HG02840 (cell line): ENCODE results near the gene BLOC1S3.

Source experiments
- ATAC-seq: cut with Tn5 transposase; IDR thresholded peaks from one replicate; pipeline ENCODE4 v1.9.1; 2021; ENCODE audit warnings: mild to moderate bottlenecking, moderate library complexity, moderate number of reproducible peaks; ENCODE audit not compliant: unreplicated experiment, low FRiP score

Gene BLOC1S3

GRCh38 chr19:45160870-45161737 is 17.5 kb upstream of the BLOC1S3 start, which contains the start of gene NKPD1:
Gene NKPD1 (minus strand): TSS chr19:45160982. CDS start chr19:45160150, 832 bp downstream.
- no peak for ATAC-seq

GRCh38 chr19:45161738-45162607 is 16.6 kb upstream of the BLOC1S3 start:
- no peak for ATAC-seq

GRCh38 chr19:45162608-45163143 is 15.9 kb upstream of the BLOC1S3 start:
- ATAC-seq = no peak

GRCh38 chr19:45163156-45163555 is 15.4 kb upstream of the BLOC1S3 start:
- ATAC-seq = no peak

- no peak for ATAC-seq
Observed at GRCh38 chr19:45163751-45164460, 14.7 kb upstream of the BLOC1S3 start.

- no peak for ATAC-seq
Observed at GRCh38 chr19:45164577-45165335, 13.8 kb upstream of the BLOC1S3 start.

- ATAC-seq = no peak
Observed at GRCh38 chr19:45166723-45167252, 11.8 kb upstream of the BLOC1S3 start.

- no peak for ATAC-seq
Observed at GRCh38 chr19:45168767-45169351, 9.7 kb upstream of the BLOC1S3 start.

- no peak for ATAC-seq
Observed at GRCh38 chr19:45169602-45170001, 9.0 kb upstream of the BLOC1S3 start.

- no peak for ATAC-seq
Observed at GRCh38 chr19:45170146-45171106, 8.2 kb upstream of the BLOC1S3 start.

- ATAC-seq = no peak
Observed at GRCh38 chr19:45171211-45171623, 7.4 kb upstream of the BLOC1S3 start.

GRCh38 chr19:45172173-45172572 is 6.4 kb upstream of the BLOC1S3 start:
- no peak for ATAC-seq

GRCh38 chr19:45172611-45173208 is 5.9 kb upstream of the BLOC1S3 start:
- ATAC-seq = no peak

GRCh38 chr19:45173816-45174215 is 4.8 kb upstream of the BLOC1S3 start:
- no peak for ATAC-seq

- ATAC-seq = no peak
Observed at GRCh38 chr19:45175515-45176345, 2.9 kb upstream of the BLOC1S3 start.

- ATAC-seq = no peak
Observed at GRCh38 chr19:45177817-45178261, 745 bp upstream of the BLOC1S3 start, which contains the start of gene TRAPPC6A. Gene TRAPPC6A (minus strand): TSS chr19:45178237. CDS start chr19:45178218, 19 bp downstream.
